ENCODE data around the gene MTM1. TPM values are rescaled to one million over a fixed set of nuclear protein-coding genes. Genes with fewer than 3 reads are reported as not detected.

MTM1 gene
- total RNA-seq, 3 donors from 2014 or later (not counting 1 experiment from before 2014, with no cell fraction given) = 4.8 to 16.6 (median 6.1) TPM

GRCh38 chrX:150649096-150649870 lies 80.9 kb downstream of the MTM1 start:
- TF ChIP-seq CTCF (IDR thresholded peaks at IDR 0.05) = no peak
- no peak overlapping the region for H3K27ac Mint-ChIP-seq
- H3K36me3 ChIP-seq (ENCODE audit: control insufficient read depth, insufficient read depth, low read length) = peaks cover under 1% of the 10 kb centered on the region

GRCh38 chrX:150651906-150652305 lies 83.5 kb downstream of the MTM1 start:
- H3K27me3 Mint-ChIP-seq (ENCODE audit: low read depth in 2 of 2) = peaks cover 0 to 6% of the 10 kb centered on the region in 2 donors
- Histone ChIP-seq H3K36me3 (ENCODE audit: control insufficient read depth, insufficient read depth, low read length) (no peaks in the 10 kb centered on the region), H3K4me3 (ENCODE audit: low read length) (no peak overlapping the region), H3K4me1 (ENCODE audit: control insufficient read depth, insufficient read depth, low read length) (no peaks in the 10 kb centered on the region), H3K9me3 (ENCODE audit: control insufficient read depth, insufficient read depth, low read length) (no peaks in the 10 kb centered on the region), H3K27ac (ENCODE audit: low read length) (no peak overlapping the region), H3K27me3 (ENCODE audit: control insufficient read depth, insufficient read depth, low read length) (no peaks in the 10 kb centered on the region)
- ATAC-seq = no peak
- 83% methylated on average over 1 of the region's 2 CpGs for whole genome bisulfite sequencing (ENCODE audit: insufficient coverage)
- intact Hi-C loops (cut with micrococcal nuclease) = no loop called here
- H3K36me3 Mint-ChIP-seq = no peaks in the 10 kb centered on the region
- no peak overlapping the region for H3K4me3 Mint-ChIP-seq
- TF ChIP-seq CTCF (IDR thresholded peaks at IDR 0.05) = no peak
- H3K27ac Mint-ChIP-seq = no peak overlapping the region
- DNase-seq = no peak
- no peaks in the 10 kb centered on the region for H3K9me3 Mint-ChIP-seq
- no peaks in the 10 kb centered on the region for H3K4me1 Mint-ChIP-seq

More at GRCh38 chrX:150649096-150649870, 80.9 kb downstream of the MTM1 start:
- Histone ChIP-seq H3K27me3 (ENCODE audit: control insufficient read depth, insufficient read depth, low read length) (no peaks in the 10 kb centered on the region), H3K9me3 (ENCODE audit: control insufficient read depth, insufficient read depth, low read length) (no peaks in the 10 kb centered on the region), H3K27ac (ENCODE audit: low read length) (no peak overlapping the region), H3K4me3 (ENCODE audit: low read length) (no peak overlapping the region), H3K4me1 (ENCODE audit: control insufficient read depth, insufficient read depth, low read length) (no peaks in the 10 kb centered on the region)
- Mint-ChIP-seq H3K4me1 (no peaks in the 10 kb centered on the region), H3K4me3 (no peak overlapping the region), H3K9me3 (no peaks in the 10 kb centered on the region), H3K36me3 (no peaks in the 10 kb centered on the region), H3K27me3 (ENCODE audit: low read depth in 2 of 2) (peaks cover 0 to 6% of the 10 kb centered on the region in 2 donors)
- WGBS (ENCODE audit: insufficient coverage) = 100% methylated on average over 3 of the region's 8 CpGs
- intact Hi-C loops (cut with micrococcal nuclease) = no loop called here
- ATAC-seq = no peak
- DNase-seq = no peak

- H3K4me1 ChIP-seq (ENCODE audit: control insufficient read depth, insufficient read depth, low read length) = no peaks in the 10 kb centered on the region
- H3K27me3 Mint-ChIP-seq (ENCODE audit: low read depth in 2 of 2) = peaks cover 0 to 3% of the 10 kb centered on the region in 2 donors
- DNase-seq (no peak), ATAC-seq (no peak)
- no peak overlapping the region for H3K27ac Mint-ChIP-seq
- no peaks in the 10 kb centered on the region for H3K27me3 ChIP-seq (ENCODE audit: control insufficient read depth, insufficient read depth, low read length)
- H3K4me3 ChIP-seq (ENCODE audit: low read length) = no peak overlapping the region
- no peak overlapping the region for H3K27ac ChIP-seq (ENCODE audit: low read length)
- intact Hi-C loops (cut with micrococcal nuclease) = no loop called here
- no peaks in the 10 kb centered on the region for H3K36me3 Mint-ChIP-seq
- TF ChIP-seq CTCF (IDR thresholded peaks at IDR 0.05) = no peak
- no peaks in the 10 kb centered on the region for H3K4me1 Mint-ChIP-seq
- WGBS (ENCODE audit: insufficient coverage) = 100% methylated on average over 2 of the region's 2 CpGs
- no peaks in the 10 kb centered on the region for H3K9me3 Mint-ChIP-seq
- H3K36me3 ChIP-seq (ENCODE audit: control insufficient read depth, insufficient read depth, low read length) = no peaks in the 10 kb centered on the region
- H3K4me3 Mint-ChIP-seq = no peak overlapping the region
- no peaks in the 10 kb centered on the region for H3K9me3 ChIP-seq (ENCODE audit: control insufficient read depth, insufficient read depth, low read length)
Measured at GRCh38 chrX:150655788-150656187, 87.4 kb downstream of the MTM1 start.

- H3K36me3 ChIP-seq (ENCODE audit: control insufficient read depth, insufficient read depth, low read length) = peaks cover 7% of the 10 kb centered on the region
- no peaks in the 10 kb centered on the region for H3K27me3 ChIP-seq (ENCODE audit: control insufficient read depth, insufficient read depth, low read length)
- H3K4me3 Mint-ChIP-seq = no peak overlapping the region
- H3K27me3 Mint-ChIP-seq (ENCODE audit: low read depth in 2 of 2) = no peaks in the 10 kb centered on the region
- intact Hi-C loops (cut with micrococcal nuclease) = no loop called here
- WGBS (ENCODE audit: insufficient coverage) = 95% methylated on average over 2 of the region's 2 CpGs
- no peaks in the 10 kb centered on the region for H3K4me1 ChIP-seq (ENCODE audit: control insufficient read depth, insufficient read depth, low read length)
- H3K4me3 ChIP-seq (ENCODE audit: low read length) = no peak overlapping the region
- no peak for TF ChIP-seq CTCF (IDR thresholded peaks at IDR 0.05)
- H3K9me3 ChIP-seq (ENCODE audit: control insufficient read depth, insufficient read depth, low read length) = no peaks in the 10 kb centered on the region
- H3K36me3 Mint-ChIP-seq = no peaks in the 10 kb centered on the region
- no peaks in the 10 kb centered on the region for H3K4me1 Mint-ChIP-seq
- ATAC-seq = no peak
- H3K27ac Mint-ChIP-seq = no peak overlapping the region
- H3K9me3 Mint-ChIP-seq = no peaks in the 10 kb centered on the region
- no peak overlapping the region for H3K27ac ChIP-seq (ENCODE audit: low read length)
- no peak for DNase-seq
Measured at GRCh38 chrX:150663073-150663472, 94.7 kb downstream of the MTM1 start.
